Measurements from ENCODE around the gene BTBD19.
A peak's percentile ranks its signal among the peaks of the same experiment; 100 is the strongest.
"Not testable (repeated sequence)": the region's sequence is repeated elsewhere in the genome, so short reads cannot be mapped to it uniquely, and the experiment has no call there.

BTBD19 gene

GRCh38 chr1:44808938-44809917, 905 bp downstream of the BTBD19 start:
- peak; percentile 87 for DNase-seq
- peak; percentile 50 for ATAC-seq

GRCh38 chr1:44810101-44810761, 1.9 kb downstream of the BTBD19 start:
- ATAC-seq (no peak), DNase-seq (peak; percentile 49)

GRCh38 chr1:44810762-44811105, 2.4 kb downstream of the BTBD19 start:
- not testable (repeated sequence) for DNase-seq, ATAC-seq

GRCh38 chr1:44811234-44811633, 2.9 kb downstream of the BTBD19 start:
- ATAC-seq (no peak), DNase-seq (no peak)

- DNase-seq (no peak), ATAC-seq (no peak)
Measured at GRCh38 chr1:44812822-44813543, 4.7 kb downstream of the BTBD19 start.

- not testable (repeated sequence) for DNase-seq, ATAC-seq
Measured at GRCh38 chr1:44815926-44816325, 7.6 kb downstream of the BTBD19 start.

- ATAC-seq: no peak
- DNase-seq: no peak
Measured at GRCh38 chr1:44817307-44817706, 9.0 kb downstream of the BTBD19 start.

GRCh38 chr1:44817771-44818495, 9.6 kb downstream of the BTBD19 start:
- ATAC-seq (no peak), DNase-seq (no peak)

GRCh38 chr1:44819196-44819607, 10.9 kb downstream of the BTBD19 start:
- no peak for ATAC-seq
- DNase-seq: no peak

- ATAC-seq: peak; percentile 97
Measured at GRCh38 chr1:44819608-44820327, 11.4 kb downstream of the BTBD19 start.

GRCh38 chr1:44820328-44821239, 12.3 kb downstream of the BTBD19 start:
- no peak for DNase-seq
- ATAC-seq: peak; percentile 1

More at GRCh38 chr1:44819608-44820327, 11.4 kb downstream of the BTBD19 start:
- peak; percentile 85 for DNase-seq

GRCh38 chr1:44821240-44821715, 13.0 kb downstream of the BTBD19 start:
- DNase-seq: no peak
- no peak for ATAC-seq

- ATAC-seq (no peak), DNase-seq (no peak)
Measured at GRCh38 chr1:44822131-44822701, 13.9 kb downstream of the BTBD19 start.

GRCh38 chr1:44822981-44823451, 14.7 kb downstream of the BTBD19 start:
- ATAC-seq (no peak), DNase-seq (no peak)

GRCh38 chr1:44824392-44824791, 16.1 kb downstream of the BTBD19 start:
- not testable (repeated sequence) for DNase-seq, ATAC-seq

- DNase-seq: no peak
- ATAC-seq: no peak
Measured at GRCh38 chr1:44826375-44827196, 18.3 kb downstream of the BTBD19 start.

- ATAC-seq (no peak), DNase-seq (no peak)
Measured at GRCh38 chr1:44827197-44828002, 19.1 kb downstream of the BTBD19 start.

Measured in stimulated activated naive CD8-positive, alpha-beta T cell treated with anti-CD3 and anti-CD28 coated beads, Interleukin-15, Interleukin-2, amounts not matched to agents 100 U/mL and 50 U/mL, for 24 hours (primary cell).